Fibroblast of lung (primary cell): ENCODE results near the gene ARHGEF38.

Source experiments
- EZH2 ChIP-seq: IDR thresholded peaks from 2 replicates; pipeline ENCODE4 v1.5.1; 2012; ENCODE audit warnings: low read length, control low read depth, mild to moderate bottlenecking; ENCODE audit errors: missing control alignments
- TF ChIP-seq, protein P1 (sequence below), 2 donors: IDR thresholded peaks in 1 of 2; conservative IDR thresholded peaks in 1 of 2; 1 replicate in 1 of 2; 2 replicates in 1 of 2; pipeline ENCODE4 v1.5.1; 2011 to 2012; ENCODE audit warnings: low read length in 2 of 2, control low read depth in 1 of 2, inconsistent platforms in 1 of 2, low read depth in 1 of 2, mild to moderate bottlenecking in 1 of 2

DNA sequence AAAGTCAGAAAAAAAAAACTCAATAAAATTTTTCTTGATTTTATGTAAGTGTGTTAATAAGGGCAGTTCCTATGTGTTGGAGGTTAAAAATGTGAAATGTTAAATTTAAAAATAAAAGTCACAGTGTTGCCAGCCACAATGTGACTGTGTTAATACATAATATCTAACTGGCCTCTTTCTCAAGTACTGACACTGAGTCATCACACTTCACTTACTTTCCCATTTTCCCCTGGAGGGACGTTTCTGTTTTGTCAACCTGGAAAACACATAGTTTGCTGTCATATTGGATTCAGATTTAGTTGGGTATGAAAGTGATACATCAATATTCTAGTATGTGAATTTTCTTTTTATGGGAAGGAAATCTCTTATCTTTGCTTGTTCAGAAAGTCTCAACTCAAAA is 46.4 kb downstream of the ARHGEF38 start:
- no peak for TF ChIP-seq EZH2
- TF ChIP-seq, protein P1, sequence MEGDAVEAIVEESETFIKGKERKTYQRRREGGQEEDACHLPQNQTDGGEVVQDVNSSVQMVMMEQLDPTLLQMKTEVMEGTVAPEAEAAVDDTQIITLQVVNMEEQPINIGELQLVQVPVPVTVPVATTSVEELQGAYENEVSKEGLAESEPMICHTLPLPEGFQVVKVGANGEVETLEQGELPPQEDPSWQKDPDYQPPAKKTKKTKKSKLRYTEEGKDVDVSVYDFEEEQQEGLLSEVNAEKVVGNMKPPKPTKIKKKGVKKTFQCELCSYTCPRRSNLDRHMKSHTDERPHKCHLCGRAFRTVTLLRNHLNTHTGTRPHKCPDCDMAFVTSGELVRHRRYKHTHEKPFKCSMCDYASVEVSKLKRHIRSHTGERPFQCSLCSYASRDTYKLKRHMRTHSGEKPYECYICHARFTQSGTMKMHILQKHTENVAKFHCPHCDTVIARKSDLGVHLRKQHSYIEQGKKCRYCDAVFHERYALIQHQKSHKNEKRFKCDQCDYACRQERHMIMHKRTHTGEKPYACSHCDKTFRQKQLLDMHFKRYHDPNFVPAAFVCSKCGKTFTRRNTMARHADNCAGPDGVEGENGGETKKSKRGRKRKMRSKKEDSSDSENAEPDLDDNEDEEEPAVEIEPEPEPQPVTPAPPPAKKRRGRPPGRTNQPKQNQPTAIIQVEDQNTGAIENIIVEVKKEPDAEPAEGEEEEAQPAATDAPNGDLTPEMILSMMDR (conservative IDR thresholded peaks at IDR 0.05 in 1 of 2, IDR thresholded peaks at IDR 0.05 in 1 of 2; ENCODE audit: low read depth in 1 of 2, low read length in 2 of 2): no peak
